Measurements from ENCODE around the gene ZNF816.

DNA sequence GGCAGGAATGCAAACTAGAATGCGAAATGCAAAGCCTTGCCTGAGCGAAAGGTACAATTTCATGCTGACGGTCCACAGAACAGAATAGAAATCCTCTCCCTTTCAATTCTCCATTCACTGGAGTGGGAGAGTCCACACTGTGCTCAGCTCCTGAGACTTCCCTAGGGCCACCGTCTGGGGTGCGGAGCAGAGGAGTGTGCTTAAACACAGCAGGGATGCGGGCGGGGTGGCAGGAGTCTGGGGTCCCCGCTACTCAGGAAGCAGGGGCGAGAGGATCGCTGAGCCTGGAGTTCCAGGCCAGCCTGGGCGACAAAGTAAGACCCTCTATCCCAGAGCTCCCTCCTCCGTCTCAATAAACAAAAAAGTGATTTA, 552 bp upstream of the ZNF816 start:
- TF ChIP-seq, protein P1, sequence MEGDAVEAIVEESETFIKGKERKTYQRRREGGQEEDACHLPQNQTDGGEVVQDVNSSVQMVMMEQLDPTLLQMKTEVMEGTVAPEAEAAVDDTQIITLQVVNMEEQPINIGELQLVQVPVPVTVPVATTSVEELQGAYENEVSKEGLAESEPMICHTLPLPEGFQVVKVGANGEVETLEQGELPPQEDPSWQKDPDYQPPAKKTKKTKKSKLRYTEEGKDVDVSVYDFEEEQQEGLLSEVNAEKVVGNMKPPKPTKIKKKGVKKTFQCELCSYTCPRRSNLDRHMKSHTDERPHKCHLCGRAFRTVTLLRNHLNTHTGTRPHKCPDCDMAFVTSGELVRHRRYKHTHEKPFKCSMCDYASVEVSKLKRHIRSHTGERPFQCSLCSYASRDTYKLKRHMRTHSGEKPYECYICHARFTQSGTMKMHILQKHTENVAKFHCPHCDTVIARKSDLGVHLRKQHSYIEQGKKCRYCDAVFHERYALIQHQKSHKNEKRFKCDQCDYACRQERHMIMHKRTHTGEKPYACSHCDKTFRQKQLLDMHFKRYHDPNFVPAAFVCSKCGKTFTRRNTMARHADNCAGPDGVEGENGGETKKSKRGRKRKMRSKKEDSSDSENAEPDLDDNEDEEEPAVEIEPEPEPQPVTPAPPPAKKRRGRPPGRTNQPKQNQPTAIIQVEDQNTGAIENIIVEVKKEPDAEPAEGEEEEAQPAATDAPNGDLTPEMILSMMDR (IDR thresholded peaks at IDR 0.05): no peak
- no peak for TF ChIP-seq ZFX (IDR thresholded peaks at IDR 0.05; ENCODE audit: borderline replicate concordance)

All from 22Rv1 (cell line).